ENCODE results near the gene LCAT. TPM values are rescaled to one million over a fixed set of nuclear protein-coding genes. Genes with fewer than 3 reads are reported as not detected.

LCAT gene, protein sequence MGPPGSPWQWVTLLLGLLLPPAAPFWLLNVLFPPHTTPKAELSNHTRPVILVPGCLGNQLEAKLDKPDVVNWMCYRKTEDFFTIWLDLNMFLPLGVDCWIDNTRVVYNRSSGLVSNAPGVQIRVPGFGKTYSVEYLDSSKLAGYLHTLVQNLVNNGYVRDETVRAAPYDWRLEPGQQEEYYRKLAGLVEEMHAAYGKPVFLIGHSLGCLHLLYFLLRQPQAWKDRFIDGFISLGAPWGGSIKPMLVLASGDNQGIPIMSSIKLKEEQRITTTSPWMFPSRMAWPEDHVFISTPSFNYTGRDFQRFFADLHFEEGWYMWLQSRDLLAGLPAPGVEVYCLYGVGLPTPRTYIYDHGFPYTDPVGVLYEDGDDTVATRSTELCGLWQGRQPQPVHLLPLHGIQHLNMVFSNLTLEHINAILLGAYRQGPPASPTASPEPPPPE
- 10 to 100 TPM; 13.9 to 43.1 (median 22.0) TPM for total RNA-seq

DNA sequence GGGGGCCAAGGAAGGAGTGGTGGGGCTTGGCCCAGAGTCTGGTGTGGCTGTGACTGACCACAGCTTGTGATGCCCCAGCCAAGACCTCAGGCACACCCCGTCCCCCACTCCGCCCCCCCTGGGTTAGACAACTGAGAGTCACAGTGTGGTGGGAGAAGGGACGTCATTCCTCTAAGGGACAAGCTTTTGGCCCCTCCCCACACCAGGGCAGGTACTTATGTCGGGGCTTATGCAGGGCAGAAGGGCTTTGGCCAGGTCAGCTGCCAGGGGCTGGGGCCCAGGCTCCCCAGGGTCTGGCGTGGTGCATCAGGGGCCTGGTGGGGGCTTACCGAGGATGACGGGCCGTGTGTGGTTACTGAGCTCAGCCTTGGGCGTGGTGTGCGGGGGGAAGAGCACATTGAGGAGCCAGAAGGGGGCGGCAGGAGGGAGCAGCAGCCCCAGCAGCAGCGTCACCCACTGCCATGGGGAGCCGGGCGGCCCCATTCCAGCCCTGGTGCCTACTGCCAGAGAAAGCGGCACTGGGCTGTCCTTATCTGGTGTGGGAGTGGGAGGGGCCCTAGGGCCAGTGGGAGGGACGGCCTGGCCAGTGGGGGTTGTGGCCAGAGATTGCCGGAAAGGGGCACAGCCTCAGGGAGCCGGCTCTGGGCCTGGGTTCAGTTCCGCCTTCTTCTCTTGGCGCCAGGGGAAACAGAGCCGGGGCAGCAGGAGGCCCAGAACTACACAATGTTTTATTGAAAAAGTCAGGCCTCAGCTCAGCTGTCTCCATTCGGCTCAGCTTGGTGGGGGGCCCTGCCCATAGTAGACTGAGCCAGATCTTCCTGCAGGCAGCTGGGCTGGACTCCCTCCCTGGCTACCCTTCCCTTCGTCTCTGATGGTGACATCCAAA, at the start of gene LCAT:
LCAT (minus strand) TSS at position 502 of the 886 bp plus-strand sequence; CDS start at position 483, 19 bp downstream.
- TF ChIP-seq POLR2AphosphoS5 (IDR thresholded peaks at IDR 0.05): peak; percentile 46 to 65
- TF ChIP-seq EP300 (IDR thresholded peaks at IDR 0.05): no peak
- no peaks in the 10 kb centered on the region for H3K9me3 ChIP-seq
- H3K4me1 ChIP-seq: peaks cover 29 to 70% (median 58%) of the 10 kb centered on the region in 4 donors
- peak within 1 kb of the TSS; percentile 74 to 85 (median 82) for H3K27ac ChIP-seq (replicated peaks in 1 of 4)
- 47% methylated on average over 17 of the region's 23 CpGs for WGBS
- H3K36me3 ChIP-seq: peaks cover 59 to 100% (median 88%) of the 10 kb centered on the region in 4 donors
- intact Hi-C loops (cut with DNase I): no loop called here
- DNase-seq (ENCODE audit: extremely low spot score): no peak
- peak within 1 kb of the TSS in 1 of 4 donors; percentile 27 for H3K4me3 ChIP-seq
- H3K27me3 ChIP-seq: no peaks in the 10 kb centered on the region

DNA sequence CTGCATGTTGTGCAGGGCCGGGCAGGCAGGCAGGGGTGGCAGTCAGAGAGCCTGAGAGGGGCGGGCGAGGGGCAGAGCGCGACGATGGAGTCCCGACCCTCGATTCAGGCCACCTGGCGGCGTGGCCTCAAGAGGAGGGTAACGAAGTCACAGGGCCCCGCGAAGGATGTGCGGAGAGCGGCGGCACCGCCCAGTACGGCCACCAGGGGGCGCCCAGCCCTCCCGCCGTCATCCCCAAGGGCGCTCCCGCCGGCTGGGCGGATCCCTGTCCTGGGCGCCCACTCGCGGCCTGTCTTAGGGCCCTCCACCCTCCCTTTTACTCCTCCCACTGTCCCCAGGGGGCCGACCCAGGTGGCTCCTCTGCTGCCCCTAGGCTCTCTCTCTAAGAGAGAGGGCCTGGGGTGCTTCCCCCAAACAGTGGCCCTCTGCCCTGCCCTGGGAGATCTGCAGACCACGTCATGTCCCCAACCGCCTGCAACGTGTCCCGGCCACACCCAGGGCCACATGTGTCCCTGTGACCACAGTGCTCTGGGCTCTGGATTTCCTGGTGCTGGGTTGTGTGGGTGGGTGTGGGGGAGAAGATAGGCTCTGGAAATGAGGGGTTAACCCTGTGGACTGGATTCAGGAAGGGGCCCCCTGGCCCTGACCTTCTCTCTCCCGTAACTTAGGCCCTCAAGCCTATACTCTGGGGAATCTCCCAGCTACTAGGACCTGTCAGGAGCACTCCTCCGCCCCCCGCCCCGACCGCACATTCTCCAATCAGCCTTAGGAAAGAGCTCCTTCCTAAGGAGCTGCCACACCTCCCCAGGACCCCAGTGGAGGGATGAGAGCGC, 49.5 kb upstream of the LCAT start:
- H3K27ac ChIP-seq (replicated peaks in 1 of 4): peak overlapping the region; percentile 45 to 60 (median 49)
- peak; percentile 46 to 50 for TF ChIP-seq POLR2AphosphoS5 (IDR thresholded peaks at IDR 0.05)
- peak; percentile 9 for TF ChIP-seq POLR2A (IDR thresholded peaks at IDR 0.05; ENCODE audit: low read depth)
- no peak for TF ChIP-seq EP300 (IDR thresholded peaks at IDR 0.05)
- TF ChIP-seq, protein P1, sequence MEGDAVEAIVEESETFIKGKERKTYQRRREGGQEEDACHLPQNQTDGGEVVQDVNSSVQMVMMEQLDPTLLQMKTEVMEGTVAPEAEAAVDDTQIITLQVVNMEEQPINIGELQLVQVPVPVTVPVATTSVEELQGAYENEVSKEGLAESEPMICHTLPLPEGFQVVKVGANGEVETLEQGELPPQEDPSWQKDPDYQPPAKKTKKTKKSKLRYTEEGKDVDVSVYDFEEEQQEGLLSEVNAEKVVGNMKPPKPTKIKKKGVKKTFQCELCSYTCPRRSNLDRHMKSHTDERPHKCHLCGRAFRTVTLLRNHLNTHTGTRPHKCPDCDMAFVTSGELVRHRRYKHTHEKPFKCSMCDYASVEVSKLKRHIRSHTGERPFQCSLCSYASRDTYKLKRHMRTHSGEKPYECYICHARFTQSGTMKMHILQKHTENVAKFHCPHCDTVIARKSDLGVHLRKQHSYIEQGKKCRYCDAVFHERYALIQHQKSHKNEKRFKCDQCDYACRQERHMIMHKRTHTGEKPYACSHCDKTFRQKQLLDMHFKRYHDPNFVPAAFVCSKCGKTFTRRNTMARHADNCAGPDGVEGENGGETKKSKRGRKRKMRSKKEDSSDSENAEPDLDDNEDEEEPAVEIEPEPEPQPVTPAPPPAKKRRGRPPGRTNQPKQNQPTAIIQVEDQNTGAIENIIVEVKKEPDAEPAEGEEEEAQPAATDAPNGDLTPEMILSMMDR (IDR thresholded peaks at IDR 0.05): peak in 2 of 3 experiments; percentile 97 to 99
- DNase-seq (ENCODE audit: extremely low spot score): no peak
- no peaks in the 10 kb centered on the region for H3K9me3 ChIP-seq
- 6% methylated on average over 16 of the region's 39 CpGs for WGBS
- H3K36me3 ChIP-seq: no peaks in the 10 kb centered on the region
- peak overlapping the region; percentile 42 to 55 (median 46) for H3K4me3 ChIP-seq
- intact Hi-C loops (cut with DNase I): loop anchor here (5.0 kb wide), 2 partner anchors 49 to 234 kb away; no protein-coding TSS in a partner anchor
- peaks cover 10 to 15% (median 13%) of the 10 kb centered on the region in 4 donors for H3K4me1 ChIP-seq
- no peaks in the 10 kb centered on the region for H3K27me3 ChIP-seq

DNA sequence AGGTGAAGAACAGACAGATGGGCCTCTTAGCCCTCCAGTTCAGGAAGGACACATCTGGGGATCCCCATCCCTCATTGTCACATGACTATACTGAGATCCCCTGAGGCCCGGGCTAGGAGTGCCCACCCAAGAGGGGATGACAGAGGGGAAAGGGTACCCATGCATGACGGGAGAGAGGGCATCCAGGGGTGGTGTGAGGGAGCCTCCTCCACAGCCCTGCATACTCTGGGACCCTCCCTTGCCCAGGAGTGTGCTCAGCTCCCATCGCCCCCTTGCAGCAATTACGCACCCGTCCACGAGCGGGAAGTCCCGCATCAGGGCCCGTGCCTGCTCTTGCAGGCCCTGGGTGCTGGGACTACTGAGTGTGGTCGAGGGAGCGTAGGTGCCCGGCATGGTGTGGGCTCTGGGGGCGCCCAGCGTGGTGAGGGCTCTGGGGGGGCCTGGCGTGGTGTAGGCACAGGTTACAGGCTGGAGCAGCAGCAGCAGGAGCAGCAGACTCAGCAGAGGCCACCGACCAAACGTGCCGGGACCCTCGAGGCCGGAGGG, 48.8 kb upstream of the LCAT start:
- no peaks in the 10 kb centered on the region for H3K36me3 ChIP-seq
- no peak for DNase-seq (ENCODE audit: extremely low spot score)
- peak overlapping the region in 3 of 4 donors; percentile 46 to 60 (median 52) for H3K27ac ChIP-seq (replicated peaks in 1 of 4)
- H3K4me3 ChIP-seq: peak overlapping the region; percentile 42 to 55 (median 46)
- intact Hi-C loops (cut with DNase I): loop anchor here (5.0 kb wide), 2 partner anchors 50 to 235 kb away; no protein-coding TSS in a partner anchor
- H3K4me1 ChIP-seq: peaks cover 10 to 15% (median 13%) of the 10 kb centered on the region in 4 donors
- no peaks in the 10 kb centered on the region for H3K27me3 ChIP-seq
- H3K9me3 ChIP-seq: no peaks in the 10 kb centered on the region
- TF ChIP-seq POLR2A (IDR thresholded peaks at IDR 0.05; ENCODE audit: low read depth) (no peak), POLR2AphosphoS5 (IDR thresholded peaks at IDR 0.05) (no peak), EP300 (IDR thresholded peaks at IDR 0.05) (no peak)
- TF ChIP-seq, protein P1 (IDR thresholded peaks at IDR 0.05): no peak
- WGBS: 87% methylated on average over 3 of the region's 20 CpGs

DNA sequence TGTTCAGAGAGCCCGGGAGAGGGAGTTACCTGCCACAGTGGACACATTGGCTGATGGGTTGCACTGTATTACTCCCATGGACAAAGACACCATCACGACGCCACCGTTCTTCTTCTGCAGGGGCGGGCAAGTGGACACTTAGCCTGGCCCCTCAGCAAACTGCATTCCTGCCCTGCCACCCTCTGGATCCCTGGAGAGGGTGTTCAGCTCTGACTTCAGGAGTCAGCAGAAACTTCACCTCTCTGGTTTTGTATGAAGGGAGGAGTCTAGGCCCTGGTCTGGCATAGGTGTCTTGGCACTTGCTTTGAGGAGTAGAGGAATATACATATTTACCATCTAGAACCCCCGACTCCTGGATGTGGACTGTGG, 46.1 kb upstream of the LCAT start:
- TF ChIP-seq POLR2A (IDR thresholded peaks at IDR 0.05; ENCODE audit: low read depth): no peak
- TF ChIP-seq EP300 (IDR thresholded peaks at IDR 0.05): no peak
- no peak for TF ChIP-seq POLR2AphosphoS5 (IDR thresholded peaks at IDR 0.05)
- TF ChIP-seq, protein P1 (IDR thresholded peaks at IDR 0.05): no peak
- intact Hi-C loops (cut with DNase I): loop anchor here (5.0 kb wide), 2 partner anchors 52 to 237 kb away; no protein-coding TSS in a partner anchor
- Histone ChIP-seq H3K9me3 (no peaks in the 10 kb centered on the region), H3K27ac (replicated peaks in 1 of 4) (no peak overlapping the region), H3K4me3 (no peak overlapping the region), H3K27me3 (no peaks in the 10 kb centered on the region), H3K4me1 (peaks cover 12 to 19% (median 14%) of the 10 kb centered on the region in 4 donors), H3K36me3 (no peaks in the 10 kb centered on the region)
- no peak for DNase-seq (ENCODE audit: extremely low spot score)
- 71% methylated on average over 5 of the region's 6 CpGs for WGBS

Measured in esophagus muscularis mucosa (tissue), 4 donors.